Spleen (tissue), 7 donors: ENCODE results near the gene MEFV.

Source experiments
- POLR2AphosphoS5 ChIP-seq, 3 donors: sonication (generic); formaldehyde crosslinking; IDR thresholded peaks; one replicate each; pipeline ENCODE4 v1.5.1; 2017; ENCODE audit warnings: antibody characterized with exemption in 3 of 3
- TF ChIP-seq, protein P1 (sequence below), 11 experiments: fragments of 200-600 bp in 7 of 11; fragments of 450-650 bp in 4 of 11; sonication (generic) in 4 of 11; IDR thresholded peaks in 8 of 11; conservative IDR thresholded peaks in 3 of 11; 1 replicate in 7 of 11; 2 replicates in 4 of 11; pipeline versions ENCODE4 v1.4.0 to v1.8.0; 2016 to 2021; ENCODE audit warnings: antibody characterized with exemption in 11 of 11, inconsistent platforms in 4 of 11, mild to moderate bottlenecking in 1 of 11
- donor health status: DM: no; HTN: no; CAD: no; lungs with moderate emphysema.
- donor health status: DM: no; HTN: no; CAD: no.
- donor health status: DM: no; HTN: no; CAD: no.

DNA sequence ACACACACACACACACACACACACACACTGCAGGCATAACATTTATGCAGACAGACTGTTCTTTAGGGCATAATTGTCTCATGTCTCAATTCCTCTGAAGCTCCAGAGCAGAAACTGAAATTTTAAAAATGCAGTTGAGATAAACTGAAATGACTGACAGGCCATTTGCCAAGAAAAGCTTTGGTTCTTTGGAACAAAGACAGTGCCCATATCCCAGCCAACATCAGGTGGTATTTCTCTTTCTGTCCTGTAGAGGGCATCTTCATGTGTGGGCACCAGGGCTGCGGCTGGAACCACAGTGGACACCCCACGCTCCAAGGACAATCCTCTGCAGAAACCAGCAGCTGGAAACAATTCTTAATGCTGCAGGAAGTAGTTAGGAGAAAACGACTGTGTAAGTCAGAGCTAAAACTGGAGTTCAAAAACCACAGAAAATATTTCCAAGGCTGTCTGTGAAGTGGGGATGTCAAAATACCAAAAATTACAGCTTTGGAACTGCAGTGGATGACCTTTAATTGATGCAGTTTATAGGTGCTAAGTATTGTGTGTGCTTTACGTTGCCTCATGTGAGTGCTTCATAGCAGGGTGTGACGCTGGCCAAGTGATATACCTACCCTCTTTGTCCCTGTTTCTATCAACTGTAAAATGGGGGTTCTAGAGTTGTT lies 10.6 kb upstream of the MEFV start:
- TF ChIP-seq, protein P1, sequence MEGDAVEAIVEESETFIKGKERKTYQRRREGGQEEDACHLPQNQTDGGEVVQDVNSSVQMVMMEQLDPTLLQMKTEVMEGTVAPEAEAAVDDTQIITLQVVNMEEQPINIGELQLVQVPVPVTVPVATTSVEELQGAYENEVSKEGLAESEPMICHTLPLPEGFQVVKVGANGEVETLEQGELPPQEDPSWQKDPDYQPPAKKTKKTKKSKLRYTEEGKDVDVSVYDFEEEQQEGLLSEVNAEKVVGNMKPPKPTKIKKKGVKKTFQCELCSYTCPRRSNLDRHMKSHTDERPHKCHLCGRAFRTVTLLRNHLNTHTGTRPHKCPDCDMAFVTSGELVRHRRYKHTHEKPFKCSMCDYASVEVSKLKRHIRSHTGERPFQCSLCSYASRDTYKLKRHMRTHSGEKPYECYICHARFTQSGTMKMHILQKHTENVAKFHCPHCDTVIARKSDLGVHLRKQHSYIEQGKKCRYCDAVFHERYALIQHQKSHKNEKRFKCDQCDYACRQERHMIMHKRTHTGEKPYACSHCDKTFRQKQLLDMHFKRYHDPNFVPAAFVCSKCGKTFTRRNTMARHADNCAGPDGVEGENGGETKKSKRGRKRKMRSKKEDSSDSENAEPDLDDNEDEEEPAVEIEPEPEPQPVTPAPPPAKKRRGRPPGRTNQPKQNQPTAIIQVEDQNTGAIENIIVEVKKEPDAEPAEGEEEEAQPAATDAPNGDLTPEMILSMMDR (IDR thresholded peaks at IDR 0.05 in 8 of 11, conservative IDR thresholded peaks at IDR 0.05 in 3 of 11): peak in 10 of 11 experiments; percentile 6 to 72 (median 50)
- TF ChIP-seq POLR2AphosphoS5 (IDR thresholded peaks at IDR 0.05): no peak
